ENCODE measurements around the gene PAFAH2.
A peak's percentile ranks its signal among the peaks of the same experiment; 100 is the strongest.

The PAFAH2 gene

GRCh38 chr1:26028490-26028980, 30.7 kb upstream of the PAFAH2 start:
- TF ChIP-seq CTCF (IDR thresholded peaks at IDR 0.05; ENCODE audit: unreplicated experiment in 3 of 3) = no peak
- H3K27me3 Mint-ChIP-seq (ENCODE audit: low read depth) = peaks cover 21% of the 10 kb centered on the region

GRCh38 chr1:26027716-26028489, 30.0 kb upstream of the PAFAH2 start:
- Mint-ChIP-seq H3K27me3 (ENCODE audit: low read depth) (peaks cover 19% of the 10 kb centered on the region), H3K4me3 (no peak overlapping the region), H3K9me3 (no peaks in the 10 kb centered on the region), H3K27ac (peak overlapping the region in 1 of 3 experiments; percentile 46), H3K36me3 (ENCODE audit: low read depth) (no peaks in the 10 kb centered on the region), H3K4me1 (peaks cover 31% of the 10 kb centered on the region)
- no peak for TF ChIP-seq CTCF (IDR thresholded peaks at IDR 0.05; ENCODE audit: unreplicated experiment in 3 of 3)

More at GRCh38 chr1:26028490-26028980, 30.7 kb upstream of the PAFAH2 start:
- Mint-ChIP-seq H3K36me3 (ENCODE audit: low read depth) (no peaks in the 10 kb centered on the region), H3K9me3 (no peaks in the 10 kb centered on the region), H3K4me1 (peaks cover 27% of the 10 kb centered on the region), H3K4me3 (no peak overlapping the region), H3K27ac (no peak overlapping the region)

- H3K9me3 Mint-ChIP-seq = no peaks in the 10 kb centered on the region
- peaks cover 44% of the 10 kb centered on the region for H3K4me1 Mint-ChIP-seq
- peak overlapping the region in 1 of 3 experiments; percentile 16 for H3K27ac Mint-ChIP-seq
- peak overlapping the region in 2 of 3 experiments; percentile 6 to 7 for H3K4me3 Mint-ChIP-seq
- TF ChIP-seq CTCF (IDR thresholded peaks at IDR 0.05; ENCODE audit: unreplicated experiment in 3 of 3) = no peak
- peaks cover 4% of the 10 kb centered on the region for H3K27me3 Mint-ChIP-seq (ENCODE audit: low read depth)
- no peaks in the 10 kb centered on the region for H3K36me3 Mint-ChIP-seq (ENCODE audit: low read depth)
Measured at GRCh38 chr1:26025517-26025916, 27.7 kb upstream of the PAFAH2 start.

GRCh38 chr1:26025060-26025459, 27.2 kb upstream of the PAFAH2 start:
- peaks cover 49% of the 10 kb centered on the region for H3K4me1 Mint-ChIP-seq
- no peak for TF ChIP-seq CTCF (IDR thresholded peaks at IDR 0.05; ENCODE audit: unreplicated experiment in 3 of 3)
- H3K27me3 Mint-ChIP-seq (ENCODE audit: low read depth) = peaks cover 4% of the 10 kb centered on the region
- H3K4me3 Mint-ChIP-seq = no peak overlapping the region
- no peak overlapping the region for H3K27ac Mint-ChIP-seq
- H3K36me3 Mint-ChIP-seq (ENCODE audit: low read depth) = no peaks in the 10 kb centered on the region
- H3K9me3 Mint-ChIP-seq = no peaks in the 10 kb centered on the region

- peaks cover 4% of the 10 kb centered on the region for H3K27me3 Mint-ChIP-seq (ENCODE audit: low read depth)
- peak overlapping the region; percentile 2 to 57 (median 46) for H3K4me3 Mint-ChIP-seq
- peak overlapping the region in 1 of 3 experiments; percentile 25 for H3K27ac Mint-ChIP-seq
- no peaks in the 10 kb centered on the region for H3K36me3 Mint-ChIP-seq (ENCODE audit: low read depth)
- TF ChIP-seq CTCF (IDR thresholded peaks at IDR 0.05; ENCODE audit: unreplicated experiment in 3 of 3) = no peak
- no peaks in the 10 kb centered on the region for H3K9me3 Mint-ChIP-seq
- H3K4me1 Mint-ChIP-seq = peaks cover 58% of the 10 kb centered on the region
Measured at GRCh38 chr1:26023826-26024225, 26.0 kb upstream of the PAFAH2 start.

GRCh38 chr1:26023009-26023408, 25.1 kb upstream of the PAFAH2 start:
- peaks cover 4% of the 10 kb centered on the region for H3K27me3 Mint-ChIP-seq (ENCODE audit: low read depth)
- H3K36me3 Mint-ChIP-seq (ENCODE audit: low read depth) = no peaks in the 10 kb centered on the region
- H3K9me3 Mint-ChIP-seq = no peaks in the 10 kb centered on the region
- peaks cover 64% of the 10 kb centered on the region for H3K4me1 Mint-ChIP-seq
- peak overlapping the region; percentile 50 to 67 (median 62) for H3K4me3 Mint-ChIP-seq
- H3K27ac Mint-ChIP-seq = no peak overlapping the region
- no peak for TF ChIP-seq CTCF (IDR thresholded peaks at IDR 0.05; ENCODE audit: unreplicated experiment in 3 of 3)

Measured in nephron (organoid).